NK-92 (cell line): ENCODE data around the gene GOT1.

Experiments used
- DNase-seq: peaks from one replicate; lab custom pipeline; 2025; ENCODE audit not compliant: unreplicated experiment; lab: John Stamatoyannopoulos, UW

Gene GOT1

GRCh38 chr10:99433378-99434020 lies 3.1 kb upstream of the GOT1 start:
- DNase-seq = no peak

GRCh38 chr10:99432881-99433280 lies 2.5 kb upstream of the GOT1 start:
- no peak for DNase-seq

DNA sequence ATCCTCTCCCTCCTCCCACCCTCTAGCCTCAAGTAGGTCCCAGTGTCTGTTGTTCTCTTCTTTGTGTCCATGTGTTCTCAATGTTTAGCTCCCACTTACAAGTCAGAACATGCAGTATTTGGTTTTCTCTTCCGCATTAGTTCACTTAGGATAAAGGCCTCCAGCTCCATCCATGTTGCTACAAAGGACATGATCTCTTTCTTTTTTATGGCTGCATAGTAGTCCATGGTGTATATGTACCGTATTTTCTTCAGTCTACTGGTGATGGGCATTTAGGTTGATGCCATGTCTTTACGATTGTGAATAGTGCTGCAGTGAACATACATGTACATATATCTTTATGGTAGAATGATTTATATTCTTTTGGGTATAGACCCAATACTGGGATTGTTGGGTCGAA lies 1.6 kb upstream of the GOT1 start:
- DNase-seq = no peak

GRCh38 chr10:99431190-99431760 lies 851 bp upstream of the GOT1 start:
- no peak for DNase-seq

- no peak for DNase-seq
Observed at GRCh38 chr10:99430116-99430450, 341 bp downstream of the GOT1 start.

DNA sequence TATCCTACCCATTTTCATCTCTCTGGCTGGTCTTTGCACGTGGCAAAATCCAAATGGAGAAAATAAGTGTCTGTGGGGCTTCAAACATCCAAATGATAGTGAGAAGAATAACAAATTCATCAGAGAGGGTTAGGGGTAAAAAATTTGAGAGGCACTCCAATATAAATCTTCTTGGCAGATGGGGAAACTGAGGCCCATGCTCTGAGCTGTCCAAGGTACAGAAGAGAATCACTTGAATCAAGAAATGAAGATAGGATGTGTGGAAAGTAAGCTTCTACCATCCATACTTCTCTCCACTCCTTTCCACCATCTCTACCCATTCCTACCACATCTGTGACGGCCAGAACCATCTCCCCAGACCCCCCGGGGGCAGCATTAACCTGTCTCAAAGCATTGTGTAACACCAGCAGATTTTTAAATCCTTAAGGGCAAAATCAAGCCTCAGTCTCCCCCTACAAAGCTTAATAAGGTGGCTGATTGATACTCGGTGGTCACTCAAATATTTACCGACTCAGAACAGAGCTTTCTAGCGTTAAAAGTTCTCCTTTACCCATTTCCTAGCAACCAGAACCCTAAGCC lies 818 bp downstream of the GOT1 start:
- no peak for DNase-seq

GRCh38 chr10:99427566-99428190 lies 2.7 kb downstream of the GOT1 start:
- DNase-seq = no peak

DNA sequence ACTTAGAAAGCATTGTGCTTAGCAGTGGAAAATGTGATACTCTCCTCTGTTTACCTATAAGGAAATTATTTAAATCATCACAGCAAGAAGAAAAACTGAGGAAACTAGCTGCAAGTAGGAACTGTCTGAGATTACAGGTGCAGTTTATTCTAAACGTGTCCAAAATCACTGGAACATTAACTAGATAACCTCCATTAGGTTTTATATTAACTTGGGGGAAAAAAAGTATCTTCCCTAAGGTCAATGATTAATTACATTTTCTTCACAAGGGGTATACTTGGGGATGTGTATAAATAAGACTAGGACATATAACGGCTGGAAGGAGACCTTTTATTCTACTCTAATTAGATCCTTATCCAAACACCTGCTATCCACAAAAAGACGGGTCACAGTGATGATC lies 3.7 kb downstream of the GOT1 start:
- no peak for DNase-seq

DNA sequence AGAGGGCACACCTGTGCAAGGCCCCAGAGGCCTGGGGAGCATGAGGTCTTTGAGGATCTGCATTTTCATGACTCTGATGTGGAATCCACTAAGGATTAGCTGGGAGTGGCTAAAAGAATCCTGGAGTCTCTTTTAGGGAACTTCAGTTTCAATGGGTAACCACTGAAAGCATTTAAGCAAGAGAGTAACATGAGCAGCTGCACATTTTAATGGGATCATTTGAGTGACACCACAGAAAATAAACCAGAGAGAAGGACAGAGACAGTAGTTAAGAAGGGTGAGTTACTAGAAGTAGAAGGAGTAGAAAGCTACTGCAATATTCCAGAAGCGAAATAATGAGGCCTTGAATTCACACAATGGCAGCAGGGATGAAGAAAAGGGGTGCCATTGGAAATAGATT lies 5.2 kb downstream of the GOT1 start:
- DNase-seq = no peak

DNA sequence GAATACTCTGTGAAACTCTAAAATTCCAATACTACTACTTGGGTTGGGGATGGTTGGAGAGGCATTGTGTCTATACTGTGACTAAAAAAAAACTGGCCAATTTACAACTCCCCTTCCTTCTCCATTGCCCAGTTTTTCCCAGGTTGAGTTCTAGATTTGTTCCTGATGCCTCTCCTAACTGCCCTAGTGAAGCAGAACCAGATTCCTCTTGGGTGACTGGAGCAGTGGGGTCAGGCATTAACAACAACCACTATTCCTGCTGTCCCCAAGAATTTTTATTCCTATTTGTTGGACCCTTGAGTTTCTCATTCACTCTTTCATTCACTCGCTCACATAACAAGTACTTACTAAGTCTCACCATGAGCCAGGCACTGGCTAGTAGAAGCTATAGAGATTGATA lies 5.8 kb downstream of the GOT1 start:
- no peak for DNase-seq

- DNase-seq = no peak
Observed at GRCh38 chr10:99422529-99423096, 7.8 kb downstream of the GOT1 start.

DNA sequence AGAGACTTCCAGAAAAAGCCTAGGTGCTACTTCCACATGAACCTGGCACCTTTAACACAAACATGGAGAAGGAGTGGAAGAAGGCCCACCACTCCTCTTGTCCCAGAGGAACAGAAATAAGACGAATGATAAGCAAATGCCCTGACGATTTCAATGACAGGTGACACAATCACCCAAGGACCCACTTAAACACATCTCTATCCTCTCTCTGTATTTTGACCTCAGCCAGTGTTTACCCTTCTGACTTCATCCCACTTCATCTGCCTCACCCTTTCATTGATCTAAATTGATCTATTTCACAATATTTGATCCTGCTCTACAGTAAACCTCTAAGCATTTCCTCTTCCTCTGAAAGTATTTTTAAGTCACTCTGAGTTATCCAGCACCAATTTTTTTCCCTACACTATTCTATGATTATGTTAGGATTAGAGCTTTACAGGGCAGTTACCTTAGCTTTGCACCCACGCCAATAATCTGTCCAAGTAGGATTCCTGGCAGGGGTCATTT lies 9.1 kb downstream of the GOT1 start:
- no peak for DNase-seq

DNA sequence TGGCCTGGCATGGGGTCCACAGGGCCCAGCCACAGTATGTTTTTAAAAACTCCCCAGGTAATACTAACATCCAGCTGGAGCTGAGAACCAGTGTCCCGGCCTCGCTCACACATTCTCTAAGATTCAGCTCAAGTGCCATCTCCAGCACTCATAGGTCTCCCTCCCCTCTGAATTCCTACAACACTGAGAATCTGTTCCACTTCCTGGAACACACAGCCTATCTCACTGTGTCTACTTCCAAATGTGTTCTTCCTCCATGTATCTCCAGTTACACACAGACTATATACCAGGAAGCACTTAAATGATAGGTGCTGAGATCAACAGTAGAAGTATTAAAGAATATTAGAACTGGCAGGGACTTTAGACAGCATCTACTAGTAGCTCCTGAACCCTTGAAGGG lies 10.7 kb downstream of the GOT1 start:
- no peak for DNase-seq

- no peak for DNase-seq
Observed at GRCh38 chr10:99418910-99419624, 11.4 kb downstream of the GOT1 start.

DNA sequence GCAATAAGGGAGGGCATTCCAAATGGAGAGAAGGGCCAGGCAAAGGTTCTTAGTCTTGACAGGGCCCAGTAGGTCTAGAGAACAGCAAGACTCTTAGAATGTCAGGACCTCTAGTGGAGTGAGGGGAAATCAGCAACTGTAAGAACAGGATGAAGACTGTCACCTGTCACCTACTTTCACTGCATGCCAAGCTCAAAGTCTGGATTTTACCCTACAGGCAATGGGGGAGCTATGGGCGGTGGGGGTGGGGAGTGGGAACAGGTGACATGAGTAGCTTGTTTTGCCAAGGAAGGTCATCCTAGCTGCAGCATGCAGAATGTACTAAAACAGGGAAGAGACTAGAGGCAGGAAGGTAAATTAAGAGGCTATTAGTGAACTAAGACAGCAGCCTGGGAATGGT lies 18.3 kb downstream of the GOT1 start:
- DNase-seq = no peak

GRCh38 chr10:99411546-99411945 lies 18.9 kb downstream of the GOT1 start:
- DNase-seq = no peak

DNA sequence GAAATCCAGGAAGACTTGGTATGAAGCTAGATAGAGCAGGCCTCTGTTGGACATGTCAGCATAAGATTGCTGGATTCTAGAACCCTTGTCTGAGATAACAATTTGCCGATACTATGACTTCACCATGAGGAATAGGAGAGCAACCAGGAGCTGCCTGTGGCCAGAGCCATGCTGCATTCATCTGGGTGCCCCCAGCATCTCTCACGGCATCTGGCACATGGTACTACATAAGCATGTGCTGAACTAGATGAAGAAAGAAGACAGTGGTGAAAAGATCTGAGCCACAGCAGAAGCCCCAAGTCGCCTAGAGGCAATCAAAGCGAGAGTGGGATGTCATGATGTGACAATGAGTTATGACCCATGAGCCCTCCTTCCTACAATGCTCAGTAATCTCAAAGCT lies 19.5 kb downstream of the GOT1 start:
- DNase-seq = no peak

DNA sequence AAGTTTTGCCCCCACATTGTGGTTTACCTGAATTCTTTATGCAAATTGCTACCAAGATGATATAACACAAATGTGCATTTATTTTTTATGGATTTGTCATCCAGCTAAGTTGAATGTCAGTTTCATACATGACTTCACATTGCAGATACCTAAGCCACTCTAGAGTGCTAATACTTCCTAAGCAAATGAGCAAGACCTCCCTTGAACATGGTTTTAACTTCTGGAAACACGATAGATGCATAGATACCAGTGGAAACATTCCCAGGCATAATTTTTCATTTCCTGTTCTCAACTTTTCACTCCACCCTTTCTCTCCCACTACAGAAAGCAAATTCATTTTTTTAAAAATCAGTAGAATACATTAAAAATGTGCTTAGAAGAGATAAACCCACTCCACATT lies 20.3 kb downstream of the GOT1 start:
- DNase-seq = no peak

DNA sequence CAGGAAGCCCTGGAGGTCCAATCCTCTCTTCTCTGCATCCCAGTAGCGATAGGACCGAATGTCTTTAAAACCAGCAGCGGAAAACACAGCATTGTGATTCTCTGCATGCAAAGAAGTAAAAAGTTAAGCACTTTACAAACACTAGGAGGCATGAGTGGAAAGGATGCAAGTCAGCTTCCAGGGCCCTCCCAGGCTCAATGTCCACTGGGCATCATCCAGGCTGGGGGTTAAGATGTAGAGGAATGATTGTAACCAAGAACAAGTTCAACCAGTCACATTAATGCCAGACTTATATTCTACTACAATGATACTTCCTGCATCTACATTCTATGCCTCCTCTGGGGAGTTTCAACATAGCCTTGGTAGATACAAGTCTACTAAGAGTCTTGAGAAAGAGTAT lies 24.3 kb downstream of the GOT1 start:
- DNase-seq = no peak

DNA sequence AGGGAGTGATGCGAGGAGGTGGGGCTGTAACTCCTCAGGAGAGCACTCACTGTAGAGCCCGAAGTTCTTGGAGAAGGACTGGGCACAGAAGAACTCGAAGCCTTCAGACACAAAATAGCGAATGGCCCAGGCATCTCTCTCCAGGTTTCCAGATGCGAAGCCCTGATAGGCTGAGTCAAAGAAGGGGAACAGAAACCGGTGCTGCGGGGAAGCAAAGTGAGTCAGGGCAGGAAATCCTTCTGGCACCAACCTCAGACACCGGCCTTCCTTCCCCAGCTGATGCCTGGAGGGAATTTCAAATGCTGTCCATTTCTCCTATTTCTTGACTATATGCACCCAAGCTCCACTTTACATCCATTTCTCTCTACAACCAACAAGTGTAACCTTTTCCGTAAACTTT lies 26.8 kb downstream of the GOT1 start:
- DNase-seq = no peak

- no peak for DNase-seq
Observed at GRCh38 chr10:99399664-99400063, 30.8 kb downstream of the GOT1 start.
